HG03139 (cell line): Measurements from ENCODE around the gene ABHD16A.

Experiments used
- ATAC-seq: cut with Tn5 transposase; IDR thresholded peaks from one replicate; pipeline ENCODE4 v1.9.1; 2021; ENCODE audit not compliant: unreplicated experiment

Gene ABHD16A

DNA sequence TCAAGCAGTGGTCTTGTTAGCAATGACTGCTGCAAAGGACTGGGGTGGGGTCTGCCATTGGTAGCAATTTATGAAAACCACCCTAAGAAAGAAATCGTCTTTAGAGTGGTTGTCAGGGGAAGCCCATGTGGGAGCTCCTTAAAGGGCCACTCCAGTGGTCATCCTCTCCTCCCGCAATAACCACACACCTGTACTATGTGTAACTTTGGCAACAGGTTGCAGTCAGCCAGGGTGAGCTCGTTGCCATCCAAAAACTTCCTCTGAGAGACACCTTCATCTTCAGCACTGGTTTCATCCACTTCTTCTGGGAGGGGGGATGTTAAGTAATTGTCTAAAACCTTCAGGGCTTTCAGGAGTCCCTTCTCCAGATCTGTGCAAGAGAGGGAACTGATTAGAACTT lies 28.9 kb upstream of the ABHD16A start:
- ATAC-seq: no peak

DNA sequence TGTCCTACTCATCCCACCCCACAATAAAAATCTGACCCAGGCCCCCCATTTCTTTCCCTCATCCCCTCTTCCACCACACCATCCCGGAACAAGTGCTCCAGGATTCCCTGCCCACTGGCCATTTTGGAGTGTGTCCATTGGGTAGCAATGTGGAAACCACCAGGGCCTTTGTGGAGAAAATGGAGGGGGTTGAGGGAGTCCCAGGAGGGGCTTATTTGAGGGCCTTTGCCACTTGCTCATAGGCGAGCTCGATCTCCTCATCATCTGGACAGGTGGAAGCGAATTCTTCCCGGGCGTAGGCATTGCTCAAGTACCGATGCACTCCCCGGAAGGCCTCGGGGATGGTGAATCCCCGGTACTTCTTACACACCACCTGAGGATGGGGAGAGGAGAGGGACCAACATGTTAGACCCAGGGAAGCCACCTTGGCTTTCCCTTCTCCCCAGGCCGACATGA lies 27.5 kb upstream of the ABHD16A start:
- no peak for ATAC-seq

DNA sequence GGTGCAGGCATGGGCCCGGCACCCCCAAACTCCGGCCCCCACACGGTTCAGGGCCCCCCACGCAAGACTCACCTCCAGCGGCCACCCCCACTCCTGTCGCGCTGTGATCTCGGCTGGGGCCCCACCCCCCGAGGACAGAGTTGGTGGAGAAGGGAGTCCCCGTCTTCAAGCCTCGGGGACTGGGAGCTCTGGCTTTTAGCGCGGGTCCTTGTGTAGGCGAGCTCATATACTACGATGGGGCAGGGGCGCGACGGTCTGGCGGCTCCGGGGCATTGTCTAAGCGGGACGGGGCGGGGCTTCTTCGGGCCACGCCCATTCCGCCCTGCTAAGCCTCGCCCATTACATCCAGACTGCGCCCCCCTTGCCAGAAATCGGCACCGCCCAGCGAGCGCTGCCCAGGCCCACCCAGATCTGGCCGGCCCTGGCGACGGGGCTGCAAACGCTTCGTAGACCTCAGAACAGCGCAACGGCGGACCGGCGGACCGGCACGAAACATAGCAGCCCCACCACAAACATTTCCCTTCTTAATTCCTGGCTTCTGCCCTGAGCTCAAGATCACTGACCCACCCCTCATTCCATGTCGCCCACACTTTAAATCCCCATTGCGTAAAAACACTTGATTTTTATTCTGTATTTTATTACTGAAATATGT lies 27.0 kb upstream of the ABHD16A start:
- no peak for ATAC-seq

DNA sequence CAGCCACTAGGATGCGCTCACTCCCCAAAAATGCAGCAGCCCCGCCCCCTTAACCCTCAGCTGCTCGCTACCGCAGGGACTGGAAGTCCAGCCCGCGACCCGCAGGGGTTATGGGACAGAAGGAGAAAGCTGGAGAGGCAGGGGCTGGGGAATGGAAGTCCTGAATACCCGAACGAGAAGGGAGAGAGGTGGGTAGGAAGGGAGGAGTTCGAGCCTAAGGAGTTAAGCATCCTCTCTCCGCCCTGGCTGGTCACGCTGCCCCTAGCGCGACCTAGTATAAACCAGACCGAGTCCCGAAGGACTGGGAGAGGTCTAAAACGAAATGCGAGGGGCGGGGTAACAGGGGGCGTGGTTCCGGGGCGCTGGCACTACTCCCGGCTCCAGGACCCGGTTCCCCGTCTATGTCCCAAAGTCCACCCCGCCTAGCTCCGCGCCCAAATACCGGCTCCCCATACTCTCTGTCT lies 26.4 kb upstream of the ABHD16A start:
- ATAC-seq: no peak

DNA sequence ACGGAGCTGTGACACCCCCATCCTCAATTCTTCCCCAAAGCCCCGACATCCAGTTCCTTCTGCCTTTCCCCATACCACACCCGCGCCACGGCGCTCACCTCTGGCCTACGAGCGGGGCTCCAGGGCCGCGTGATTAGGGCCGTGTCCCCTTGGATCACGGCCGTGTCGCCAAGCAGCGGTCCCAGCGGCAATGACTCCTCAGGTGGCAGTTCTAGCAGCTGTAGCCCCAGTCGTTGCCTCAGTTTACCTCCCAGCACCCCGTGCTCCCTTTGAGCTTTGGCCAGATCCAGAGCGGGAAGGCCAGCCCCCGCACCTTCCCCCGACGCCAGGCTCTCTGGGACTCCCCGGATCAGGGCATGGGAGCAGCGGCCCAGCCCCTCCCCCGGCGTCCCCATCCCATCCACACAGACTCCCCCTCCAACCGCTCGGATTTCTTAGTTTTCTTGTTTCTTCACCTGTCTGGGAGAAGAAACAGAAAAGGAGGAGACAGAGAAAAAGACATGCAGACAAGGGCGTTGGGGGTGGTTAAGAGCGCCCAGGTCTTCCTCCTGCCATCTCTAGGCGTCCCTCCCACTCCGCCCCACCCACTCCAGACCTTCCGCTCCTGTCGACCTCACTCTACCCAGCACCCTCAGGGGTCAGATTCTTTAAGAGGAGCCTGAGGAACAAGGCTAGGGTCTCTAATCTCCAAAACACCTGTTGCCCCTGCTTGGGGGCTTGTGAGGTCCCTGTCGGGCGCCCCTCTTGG lies 25.8 kb upstream of the ABHD16A start, which contains the start of gene DDAH2:
Gene DDAH2 (minus strand): TSS at position 533 of the 748 bp plus-strand sequence. CDS start 138 bp downstream, at position 395.
- no peak for ATAC-seq

DNA sequence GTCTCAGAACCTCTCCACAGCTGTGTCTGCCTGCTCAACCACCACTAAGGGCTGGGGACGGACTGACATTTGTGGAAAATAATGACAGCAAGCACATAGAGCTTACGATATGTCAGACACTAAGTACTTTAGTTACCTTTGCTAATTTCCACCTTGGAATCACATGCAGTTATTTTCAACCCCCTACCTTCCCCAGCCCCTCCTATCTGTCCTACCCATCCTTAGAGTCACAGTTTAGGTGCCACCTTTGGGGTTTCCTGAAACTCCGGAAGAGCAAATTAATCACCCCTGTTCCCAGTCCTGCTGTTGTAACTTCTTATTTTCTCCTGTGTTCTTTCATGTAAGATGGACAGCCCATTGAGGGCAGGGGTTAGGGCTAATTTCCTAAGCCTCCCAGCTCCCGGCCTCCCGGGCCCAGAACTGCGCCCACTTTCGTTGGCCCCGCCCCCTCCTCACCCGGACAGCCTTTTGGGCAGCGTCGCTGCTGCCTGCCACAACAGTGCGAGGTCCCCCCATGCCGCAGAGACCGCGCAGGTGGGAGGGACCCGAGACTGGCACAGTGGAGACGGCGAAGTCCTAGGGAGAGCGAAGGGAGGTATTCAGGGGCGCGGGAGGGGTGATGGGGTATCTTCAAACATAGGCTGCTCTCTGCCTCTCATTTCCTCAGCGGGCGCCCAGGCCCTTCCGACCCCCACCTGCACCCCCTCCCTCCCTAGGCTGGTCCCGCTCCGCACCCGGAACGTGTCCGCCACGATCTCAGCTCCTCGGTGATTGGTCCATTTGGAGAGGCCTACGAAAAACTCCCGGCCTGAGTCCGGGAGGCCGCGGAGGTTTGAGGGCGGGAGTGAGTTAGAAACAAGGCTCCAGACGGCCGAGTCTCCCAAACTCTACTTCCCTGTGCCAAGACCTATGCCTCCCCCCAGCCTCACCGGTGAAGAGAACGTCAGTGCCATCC lies 24.9 kb upstream of the ABHD16A start:
- ATAC-seq: no peak

DNA sequence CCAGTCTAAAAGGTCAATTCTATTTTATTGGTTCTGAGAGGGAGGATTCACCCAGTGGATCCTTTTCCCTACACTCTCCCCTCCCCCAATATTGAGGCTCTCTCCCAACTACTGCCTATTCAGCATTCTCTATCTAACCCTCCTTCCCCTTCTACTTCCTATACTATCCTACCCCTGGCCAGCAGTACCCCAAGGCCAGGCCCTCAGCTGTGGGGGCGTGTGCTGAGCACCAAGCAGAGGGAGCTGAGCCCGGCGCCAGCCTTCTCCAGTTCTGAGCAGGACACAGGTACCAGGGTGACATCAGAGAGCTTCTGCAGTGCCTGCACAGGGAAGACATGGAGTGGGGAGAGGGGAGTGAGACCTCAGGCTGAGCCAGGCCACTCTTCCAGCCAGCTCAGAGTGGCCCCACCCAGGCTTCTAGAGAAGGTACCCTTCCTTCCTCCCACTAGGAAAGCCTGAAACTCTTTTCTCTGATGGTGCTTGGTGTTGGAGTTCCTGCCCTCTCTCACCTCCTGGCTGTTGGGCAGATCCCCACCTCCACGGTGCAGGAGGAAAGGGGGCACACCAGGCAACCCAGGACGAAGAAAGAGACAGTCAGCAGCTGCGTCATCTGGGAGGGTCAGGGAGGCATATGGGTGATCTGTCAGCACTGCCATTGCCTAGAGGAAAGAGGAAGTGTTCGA lies 24.1 kb upstream of the ABHD16A start:
- no peak for ATAC-seq

DNA sequence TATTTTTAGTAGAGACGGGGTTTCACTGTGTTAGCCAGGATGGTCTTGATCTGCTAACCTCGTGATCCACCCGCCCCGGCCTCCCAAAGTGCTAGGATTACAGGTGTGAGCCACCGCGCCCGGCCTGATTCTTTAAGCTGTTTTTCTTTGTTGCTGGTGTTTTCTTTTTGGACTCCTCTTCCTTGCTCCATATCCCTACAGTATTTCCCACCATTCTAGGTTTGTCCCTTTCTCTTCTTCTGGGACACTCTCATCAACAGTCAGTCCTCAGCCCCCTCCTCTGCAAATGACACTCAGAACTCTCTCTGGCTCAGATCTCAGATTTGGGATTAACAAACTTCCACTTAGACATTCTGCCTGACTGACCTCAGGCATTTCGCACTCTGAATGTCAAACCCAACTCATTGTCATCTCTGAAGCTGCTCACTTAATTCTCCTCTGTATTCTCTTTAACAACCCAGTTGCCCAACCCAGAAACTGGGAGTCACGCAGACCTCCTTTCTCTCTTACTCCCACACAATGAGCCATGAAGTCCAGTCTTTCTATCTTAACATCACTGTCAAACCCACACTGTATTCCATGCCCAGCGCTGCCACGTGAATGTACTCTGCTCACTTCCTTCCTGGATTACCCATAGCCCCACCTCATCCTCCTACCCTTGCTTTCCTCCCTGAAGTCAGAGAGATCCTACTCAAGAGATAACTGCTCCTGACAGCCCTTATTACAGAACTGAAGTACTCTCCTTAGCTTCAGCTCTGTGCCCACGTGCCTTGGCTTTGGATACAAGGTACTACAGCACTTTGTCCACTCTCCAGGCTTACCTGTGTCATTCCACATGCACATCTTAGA lies 22.6 kb upstream of the ABHD16A start:
- no peak for ATAC-seq

DNA sequence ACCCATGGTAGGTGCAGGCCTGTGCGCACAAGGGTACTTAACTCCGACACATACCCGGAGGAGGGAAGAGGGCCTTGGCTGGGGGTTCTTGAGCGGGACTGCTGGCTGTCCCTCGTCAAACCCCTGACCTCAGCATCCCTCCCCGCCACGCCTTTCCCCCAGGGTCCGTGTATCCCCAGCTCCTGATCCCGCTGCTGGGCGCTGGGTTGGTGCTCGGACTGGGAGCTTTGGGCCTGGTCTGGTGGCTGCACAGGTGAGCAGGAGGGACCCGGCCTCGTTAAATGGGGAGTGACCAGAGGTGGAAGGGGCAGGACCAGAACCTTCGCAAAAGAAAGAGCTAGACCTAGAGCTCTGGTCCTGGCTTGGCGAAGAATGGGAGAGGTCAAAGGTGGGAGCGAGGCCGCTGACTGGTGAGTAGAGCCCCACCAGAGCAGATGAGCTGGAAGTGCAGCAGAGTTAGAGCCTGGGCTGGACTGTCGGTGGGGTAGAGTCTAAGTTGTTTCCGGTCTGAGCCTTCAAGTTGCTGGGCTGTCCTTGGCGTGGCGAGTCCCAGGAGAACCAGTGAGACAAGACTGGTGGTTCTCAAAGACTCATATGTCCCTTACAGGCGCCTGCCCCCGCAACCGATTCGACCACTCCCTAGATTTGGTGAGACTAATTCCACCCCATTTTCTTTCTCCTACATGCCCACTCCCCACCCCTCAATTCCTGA lies 21.0 kb upstream of the ABHD16A start:
- no peak for ATAC-seq

DNA sequence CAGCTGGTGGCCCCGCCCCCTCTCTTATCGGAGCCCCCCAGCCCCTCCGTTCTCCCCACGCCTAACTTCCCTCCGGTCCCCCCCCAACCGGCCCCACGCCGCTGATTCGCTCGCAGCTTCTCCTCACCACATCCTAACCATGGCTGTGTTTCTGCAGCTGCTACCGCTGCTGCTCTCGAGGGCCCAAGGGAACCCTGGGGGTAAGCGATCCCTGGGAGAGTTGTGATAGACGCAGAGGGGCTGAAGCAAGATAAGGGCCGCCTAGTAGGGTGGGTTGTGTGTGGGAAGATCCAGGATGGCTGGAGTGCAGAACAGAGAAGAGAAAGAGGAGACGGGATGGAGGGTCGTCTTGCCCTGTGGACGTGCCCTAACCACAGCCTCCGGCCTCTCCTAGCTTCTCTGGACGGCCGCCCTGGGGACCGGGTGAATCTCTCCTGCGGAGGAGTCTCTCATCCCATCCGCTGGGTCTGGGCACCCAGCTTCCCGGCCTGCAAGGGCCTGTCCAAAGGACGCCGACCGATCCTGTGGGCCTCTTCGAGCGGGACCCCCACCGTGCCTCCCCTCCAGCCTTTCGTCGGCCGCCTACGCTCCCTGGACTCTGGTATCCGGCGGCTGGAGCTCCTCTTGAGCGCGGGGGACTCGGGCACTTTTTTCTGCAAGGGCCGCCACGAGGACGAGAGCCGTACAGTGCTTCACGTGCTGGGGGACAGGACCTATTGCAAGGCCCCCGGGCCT lies 20.3 kb upstream of the ABHD16A start, which contains the start of gene MPIG6B:
Gene MPIG6B (plus strand): TSS at position 129 of the 735 bp plus-strand sequence. CDS start 11 bp downstream, at position 140.
- no peak for ATAC-seq

DNA sequence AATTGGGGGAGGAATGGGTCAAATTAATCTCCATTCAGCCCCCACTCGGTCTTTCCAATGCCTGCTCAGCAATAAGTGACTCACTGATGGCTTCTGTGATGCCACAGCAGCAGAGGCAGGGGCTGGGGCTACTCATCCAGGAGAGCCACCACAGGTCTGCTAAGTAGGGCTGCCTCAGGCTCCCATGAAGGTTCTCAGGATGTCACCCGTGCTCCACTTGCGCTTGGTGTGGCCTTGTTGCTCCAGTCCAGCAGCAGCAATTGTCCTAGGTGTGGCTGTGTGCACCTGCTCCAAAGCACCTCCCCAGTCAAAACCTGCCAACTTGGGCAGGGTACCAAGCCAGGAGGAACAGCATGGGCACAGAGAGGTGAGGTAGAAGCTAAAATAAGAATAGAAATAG lies 19.0 kb upstream of the ABHD16A start:
- ATAC-seq: no peak

DNA sequence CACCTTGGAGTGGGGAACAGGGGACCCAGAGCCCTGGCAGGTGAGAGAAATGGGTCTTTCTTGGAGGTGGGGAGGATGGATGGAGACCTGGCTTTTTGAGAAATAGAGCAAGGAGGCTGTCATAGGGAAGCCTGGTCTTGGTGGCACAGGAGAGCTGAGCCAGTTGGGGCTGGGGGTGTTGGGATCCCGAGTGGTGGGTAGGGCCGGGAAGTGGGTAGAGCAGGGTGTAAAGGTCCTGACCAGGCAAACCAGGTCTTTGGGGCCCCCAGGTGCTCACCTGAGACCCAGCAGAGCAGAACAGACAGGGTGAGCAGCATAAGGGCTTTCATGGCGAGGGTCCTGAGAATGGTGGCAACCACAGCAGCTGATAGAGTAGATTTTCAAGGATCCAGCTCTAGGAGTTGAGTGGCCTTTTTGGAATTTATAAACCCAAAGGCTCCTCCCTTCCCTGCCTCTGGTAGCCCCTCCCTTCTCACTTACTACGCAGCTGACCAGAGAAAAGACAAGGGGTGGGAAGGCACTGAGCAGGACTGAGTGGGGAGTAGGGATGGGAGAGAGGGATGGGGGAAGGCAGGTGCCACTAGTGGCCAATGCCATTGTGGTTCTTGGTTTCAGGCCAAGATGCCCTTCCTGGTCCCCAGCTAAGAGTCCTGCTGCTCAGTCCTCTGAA lies 18.4 kb upstream of the ABHD16A start, which contains the start of gene LY6G6C:
Gene LY6G6C (minus strand): TSS at position 396 of the 670 bp plus-strand sequence. CDS start 67 bp downstream, at position 329.
- ATAC-seq: no peak

DNA sequence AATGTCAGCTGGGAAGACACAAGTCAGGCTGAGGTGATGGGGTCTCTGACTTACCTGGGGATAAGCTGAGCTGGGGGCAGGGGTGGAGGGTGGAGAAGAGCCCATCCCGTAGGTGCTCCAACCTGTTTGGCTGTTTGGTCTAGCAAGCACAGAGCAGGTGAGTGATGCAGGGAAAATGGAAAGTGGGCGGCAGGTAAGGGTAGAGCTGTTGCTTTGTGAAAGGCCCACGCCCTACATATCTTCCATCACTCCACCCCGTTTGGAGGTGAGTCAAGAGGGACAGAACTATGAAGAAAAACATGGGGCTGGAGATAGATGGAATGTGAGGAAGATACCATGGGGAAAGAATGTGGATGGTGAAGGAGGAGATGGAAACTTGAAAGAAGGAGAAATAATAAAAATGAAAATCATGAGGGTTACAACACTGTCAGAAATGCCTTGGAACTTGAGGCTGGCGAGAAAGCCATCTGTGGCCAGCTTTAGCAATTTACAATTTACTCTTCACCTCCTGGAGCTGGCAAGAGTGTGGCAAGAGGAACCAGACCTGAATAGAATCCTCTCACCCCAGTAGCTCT lies 17.2 kb upstream of the ABHD16A start:
- no peak for ATAC-seq

DNA sequence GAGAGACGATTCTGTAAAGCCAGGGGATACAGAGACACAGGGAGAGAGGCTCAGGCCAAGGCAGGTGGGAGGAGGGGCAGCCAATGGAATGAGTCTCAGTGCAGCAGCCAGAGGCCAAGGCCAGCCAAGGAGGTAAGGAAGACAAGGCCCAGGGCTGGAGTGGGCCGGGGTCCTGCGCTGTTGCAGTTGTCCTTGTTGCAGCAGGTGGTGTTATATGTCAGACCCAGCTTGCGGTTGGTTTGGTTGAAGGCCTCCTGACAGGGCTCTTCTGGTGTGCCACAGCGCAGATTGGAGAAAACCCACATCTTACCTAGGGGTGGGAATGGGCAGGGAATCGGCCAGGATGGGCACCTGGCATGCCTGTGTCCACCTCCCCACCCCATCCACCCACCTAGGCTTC lies 15.9 kb upstream of the ABHD16A start:
- ATAC-seq: no peak

DNA sequence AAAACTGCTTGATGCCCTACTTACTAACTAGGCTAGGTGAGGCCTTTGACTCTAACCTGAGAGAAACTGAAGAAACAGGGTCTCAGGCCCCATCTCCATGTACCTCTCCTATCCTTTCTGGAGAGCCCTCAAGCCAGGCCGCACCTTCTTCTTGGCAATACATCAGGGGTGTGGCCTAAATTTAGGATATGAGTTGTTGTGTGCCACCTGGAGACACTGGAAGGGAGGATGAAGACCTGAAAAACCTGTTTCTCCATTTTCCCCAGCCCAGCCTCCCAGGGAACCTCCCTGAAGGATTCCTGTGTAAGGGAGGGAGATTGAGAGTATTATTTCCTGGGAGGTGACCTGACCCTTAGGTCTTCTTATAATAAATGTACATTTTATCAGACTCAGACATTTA lies 15.1 kb upstream of the ABHD16A start:
- no peak for ATAC-seq

DNA sequence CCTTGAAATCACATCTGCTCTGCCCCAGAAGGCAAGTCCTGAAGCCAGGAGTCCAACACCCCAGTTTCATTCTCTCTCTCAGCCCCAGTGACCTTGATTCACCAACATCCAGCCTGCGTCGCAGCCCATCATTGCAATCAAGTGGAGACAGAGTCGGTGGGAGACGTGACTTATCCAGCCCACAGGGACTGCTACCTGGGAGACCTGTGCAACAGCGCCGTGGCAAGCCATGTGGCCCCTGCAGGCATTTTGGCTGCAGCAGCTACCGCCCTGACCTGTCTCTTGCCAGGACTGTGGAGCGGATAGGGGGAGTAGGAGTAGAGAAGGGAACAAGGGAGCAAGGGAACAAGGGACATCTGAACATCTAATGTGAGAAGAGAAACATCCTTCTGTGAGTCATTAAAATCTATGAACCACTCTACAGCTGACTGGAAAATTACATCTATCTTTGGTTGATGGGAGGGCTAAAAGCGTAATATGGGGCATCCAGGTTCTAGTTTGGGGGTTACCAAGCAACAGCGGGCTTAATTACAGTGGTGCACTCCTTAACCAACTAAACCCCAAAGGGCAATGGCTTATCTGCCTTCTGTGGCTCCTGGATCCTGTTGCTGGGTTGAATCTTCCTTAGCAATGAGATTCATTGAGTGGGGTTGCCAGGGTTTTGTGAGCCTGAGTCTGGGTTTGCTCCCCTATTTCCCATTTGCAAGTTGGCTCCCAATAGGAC lies 14.5 kb upstream of the ABHD16A start:
- no peak for ATAC-seq
